Keratinocyte (primary cell): ENCODE measurements around the gene ADGRA1. TPM values are rescaled to one million over a fixed set of nuclear protein-coding genes. Genes with fewer than 3 reads are reported as not detected.

ENCODE experiments used
- DNase-seq: peaks from one replicate; pipeline ENCODE4 v3.0.0-alpha.2; 2011; ENCODE audit warnings: low read depth, missing footprints, low spot score
- FAIRE-seq: peaks from 2 replicates; lab custom pipeline; 2011; peaks lifted over from hg19 to GRCh38; lab: Jason Lieb, UNC
- H2AFZ ChIP-seq: 2 replicates; pipeline ENCODE4 v1.6.0; 2012; ENCODE audit warnings: low read length, control low read depth, inconsistent platforms; ENCODE audit not compliant: control insufficient read depth
- H3K27ac ChIP-seq: 2 replicates; pipeline ENCODE4 v1.5.1; 2011; ENCODE audit warnings: low read length; ENCODE audit not compliant: control insufficient read depth, insufficient read depth
- H3K27me3 ChIP-seq: 3 replicates; pipeline ENCODE4 v1.6.0; 2011; ENCODE audit warnings: low read length; ENCODE audit not compliant: control insufficient read depth, insufficient read depth; ENCODE audit errors: extremely low read depth
- H3K36me3 ChIP-seq, 2 experiments: 2 replicates in 1 of 2; 3 replicates in 1 of 2; pipeline ENCODE4 v1.5.1; 2011; ENCODE audit warnings: low read length in 2 of 2, mild to moderate bottlenecking in 1 of 2; ENCODE audit not compliant: control insufficient read depth in 2 of 2, insufficient read depth in 2 of 2; ENCODE audit errors: extremely low read depth in 1 of 2
- H3K4me1 ChIP-seq: 3 replicates; pipeline ENCODE4 v1.5.1; 2011; ENCODE audit warnings: low read length; ENCODE audit not compliant: control insufficient read depth, insufficient read depth; ENCODE audit errors: extremely low read depth
- H3K4me2 ChIP-seq: 3 replicates; pipeline ENCODE4 v1.6.0; 2011; ENCODE audit warnings: low read depth, low read length; ENCODE audit not compliant: control insufficient read depth, insufficient read depth; ENCODE audit errors: extremely low read depth
- H3K4me3 ChIP-seq, 3 experiments: fragments of 200-600 bp in 1 of 3; sonication (generic) in 1 of 3; 2 replicates in 2 of 3; 3 replicates in 1 of 3; pipeline ENCODE4 v1.5.1; 2011 to 2016; ENCODE audit warnings: low read length in 3 of 3, mild to moderate bottlenecking in 3 of 3, control low read depth in 2 of 3, inconsistent platforms in 1 of 3, low read depth in 1 of 3, mixed read lengths in 1 of 3, mixed run types in 1 of 3, moderate library complexity in 1 of 3; ENCODE audit not compliant: control insufficient read depth in 2 of 3, insufficient read depth in 2 of 3; ENCODE audit errors: extremely low read depth in 1 of 3
- H3K79me2 ChIP-seq: 2 replicates; pipeline ENCODE4 v1.6.0; 2012; ENCODE audit warnings: low read length; ENCODE audit not compliant: control insufficient read depth, insufficient read depth
- H3K9ac ChIP-seq: 3 replicates; pipeline ENCODE4 v1.6.0; 2011; ENCODE audit warnings: low read length; ENCODE audit not compliant: control insufficient read depth, insufficient read depth; ENCODE audit errors: extremely low read depth
- H3K9me1 ChIP-seq: 3 replicates; pipeline ENCODE4 v1.6.0; 2011; ENCODE audit warnings: low read length; ENCODE audit not compliant: control insufficient read depth, insufficient read depth; ENCODE audit errors: extremely low read depth
- H3K9me3 ChIP-seq: 2 replicates; pipeline ENCODE4 v1.5.1; 2012; ENCODE audit warnings: low read depth, low read length; ENCODE audit not compliant: control insufficient read depth
- H4K20me1 ChIP-seq: 3 replicates; pipeline ENCODE4 v1.6.0; 2011; ENCODE audit warnings: low read length; ENCODE audit not compliant: control insufficient read depth, insufficient read depth; ENCODE audit errors: extremely low read depth
- EZH2 ChIP-seq: IDR thresholded peaks from one replicate; pipeline ENCODE4 v1.6.1; 2012; ENCODE audit warnings: inconsistent platforms, mild to moderate bottlenecking, low read length, moderate library complexity
- dilution Hi-C: fragments of 300-500 bp; cut with MboI; formaldehyde crosslinking; loops from one replicate; pipeline ENCODE4 v1.7.0; 2020; ENCODE audit warnings: low sequenced_read_pairs; ENCODE audit not compliant: extremely low pct_ligation_motif_present
- polyA plus RNA-seq, 5 experiments: library from polyadenylated mRNA; depleted of rRNA in 3 of 5; stranded (reverse) in 3 of 5; stranded (forward) in 1 of 5; unstranded in 1 of 5; fragments of >200 nt; gene quantifications; 1 replicate in 1 of 5; 2 replicates in 3 of 5; 3 replicates in 1 of 5; pipeline versions ENCODE4 v1.2.1 to v1.2.3, GENCODE V29; 2011 to 2012; ENCODE audit warnings: missing spikeins in 2 of 5, low read depth in 1 of 5, low replicate concordance in 1 of 5
- TF ChIP-seq, protein P1 (sequence below), 3 experiments: IDR thresholded peaks in 1 of 3; conservative IDR thresholded peaks in 1 of 3; optimal IDR thresholded peaks in 1 of 3; 2 replicates in 2 of 3; 3 replicates in 1 of 3; pipeline versions ENCODE3 to v1.5.1; 2011; ENCODE audit warnings: low read length in 3 of 3, mild to moderate bottlenecking in 3 of 3, moderate library complexity in 2 of 3, control low read depth in 1 of 3, inconsistent platforms in 1 of 3; ENCODE audit not compliant: insufficient read depth in 2 of 3; ENCODE audit errors: extremely low read depth in 1 of 3

ADGRA1 gene
- polyA plus RNA-seq, 1 donor (not counting 4 experiments of a cell fraction or from before 2014, with no cell fraction given), result not detected

DNA sequence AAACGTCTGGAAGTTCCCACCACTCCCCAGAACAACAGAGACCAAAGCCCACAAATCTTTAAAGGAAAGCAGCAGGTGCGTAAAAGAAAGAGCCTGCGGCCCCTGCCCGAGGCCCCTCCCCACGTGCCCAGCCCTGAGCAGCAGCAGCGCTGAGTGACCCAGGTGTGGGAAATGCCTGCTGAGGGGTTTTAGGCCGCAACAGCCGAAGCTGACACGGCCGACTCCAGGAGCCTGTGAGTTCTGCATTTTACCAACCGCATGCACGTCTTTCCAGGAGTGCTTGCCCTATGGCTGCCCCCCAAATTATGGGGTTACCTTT, 70.7 kb downstream of the ADGRA1 start:
- DNase-seq (no peak), FAIRE-seq (no peak)
- dilution Hi-C loops, result no loop called here
- no peaks in the 10 kb centered on the region for H4K20me1 ChIP-seq
- H2AFZ ChIP-seq, result no peak overlapping the region
- no peaks in the 10 kb centered on the region for H3K4me1 ChIP-seq
- no peaks in the 10 kb centered on the region for H3K36me3 ChIP-seq
- no peak overlapping the region for H3K4me2 ChIP-seq
- H3K27me3 ChIP-seq, result peaks cover 40% of the 10 kb centered on the region
- TF ChIP-seq EZH2, result no peak
- TF ChIP-seq, protein P1, sequence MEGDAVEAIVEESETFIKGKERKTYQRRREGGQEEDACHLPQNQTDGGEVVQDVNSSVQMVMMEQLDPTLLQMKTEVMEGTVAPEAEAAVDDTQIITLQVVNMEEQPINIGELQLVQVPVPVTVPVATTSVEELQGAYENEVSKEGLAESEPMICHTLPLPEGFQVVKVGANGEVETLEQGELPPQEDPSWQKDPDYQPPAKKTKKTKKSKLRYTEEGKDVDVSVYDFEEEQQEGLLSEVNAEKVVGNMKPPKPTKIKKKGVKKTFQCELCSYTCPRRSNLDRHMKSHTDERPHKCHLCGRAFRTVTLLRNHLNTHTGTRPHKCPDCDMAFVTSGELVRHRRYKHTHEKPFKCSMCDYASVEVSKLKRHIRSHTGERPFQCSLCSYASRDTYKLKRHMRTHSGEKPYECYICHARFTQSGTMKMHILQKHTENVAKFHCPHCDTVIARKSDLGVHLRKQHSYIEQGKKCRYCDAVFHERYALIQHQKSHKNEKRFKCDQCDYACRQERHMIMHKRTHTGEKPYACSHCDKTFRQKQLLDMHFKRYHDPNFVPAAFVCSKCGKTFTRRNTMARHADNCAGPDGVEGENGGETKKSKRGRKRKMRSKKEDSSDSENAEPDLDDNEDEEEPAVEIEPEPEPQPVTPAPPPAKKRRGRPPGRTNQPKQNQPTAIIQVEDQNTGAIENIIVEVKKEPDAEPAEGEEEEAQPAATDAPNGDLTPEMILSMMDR (optimal IDR thresholded peaks at IDR 0.05 in 1 of 3, IDR thresholded peaks at IDR 0.05 in 1 of 3, conservative IDR thresholded peaks at IDR 0.05 in 1 of 3; ENCODE audit: extremely low read depth in 1 of 3, insufficient read depth in 2 of 3, low read length in 3 of 3), result no peak
- H3K9me1 ChIP-seq, result no peaks in the 10 kb centered on the region
- no peak overlapping the region for H3K27ac ChIP-seq
- H3K9ac ChIP-seq, result no peak overlapping the region
- no peaks in the 10 kb centered on the region for H3K9me3 ChIP-seq
- H3K79me2 ChIP-seq, result no peaks in the 10 kb centered on the region
- no peak overlapping the region for H3K4me3 ChIP-seq

DNA sequence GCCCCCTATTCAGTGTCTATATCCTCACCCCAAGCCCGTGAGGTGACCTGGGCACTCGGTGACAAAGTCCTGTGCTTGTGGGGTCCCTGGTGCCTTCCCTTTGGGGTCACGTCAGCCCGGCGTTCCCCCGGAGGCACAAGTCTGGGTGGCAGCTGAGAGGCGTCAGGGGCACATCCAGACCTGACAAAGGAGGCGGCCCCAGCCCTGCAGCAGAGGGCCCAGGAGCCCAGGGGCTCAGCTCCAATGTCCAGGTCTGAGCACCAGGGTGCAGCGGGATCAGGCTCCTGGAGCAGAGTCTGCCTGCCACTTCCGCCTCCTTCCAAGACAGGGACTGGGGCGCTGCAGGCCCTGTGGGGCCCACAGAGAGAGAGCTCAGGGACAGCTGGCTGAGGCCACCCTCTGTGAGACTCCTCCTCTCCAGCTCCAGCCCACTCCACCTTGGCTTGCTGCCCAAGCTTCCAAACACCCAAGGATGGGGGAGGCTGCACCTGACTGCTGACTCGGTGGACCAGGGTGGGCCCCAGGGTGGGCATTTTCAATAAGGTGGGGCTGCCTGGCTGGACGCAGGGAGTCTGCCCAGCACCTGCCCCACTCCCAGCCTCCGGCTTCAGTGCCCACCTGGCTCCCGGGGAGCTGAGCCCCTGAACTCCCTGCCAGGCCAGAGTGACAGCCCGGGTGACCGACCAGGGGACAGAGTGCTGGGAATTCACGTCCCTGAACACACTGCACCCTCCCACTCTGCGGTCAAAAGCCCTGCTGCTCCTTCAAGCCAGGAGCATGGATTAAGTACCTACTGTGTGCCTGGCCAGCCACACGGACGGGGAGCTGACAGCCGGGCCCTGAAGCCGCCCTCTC, 71.3 kb downstream of the ADGRA1 start:
- FAIRE-seq, result no peak

More for the DNA sequence above, 71.3 kb downstream of the ADGRA1 start:
- dilution Hi-C loops, result no loop called here
- no peaks in the 10 kb centered on the region for H3K9me3 ChIP-seq
- no peak overlapping the region for H3K4me2 ChIP-seq
- H3K36me3 ChIP-seq, result no peaks in the 10 kb centered on the region
- DNase-seq, result no peak
- H3K9me1 ChIP-seq, result no peaks in the 10 kb centered on the region
- no peaks in the 10 kb centered on the region for H3K79me2 ChIP-seq
- H3K27me3 ChIP-seq, result peaks cover 40% of the 10 kb centered on the region
- no peak overlapping the region for H2AFZ ChIP-seq
- H4K20me1 ChIP-seq, result no peaks in the 10 kb centered on the region
- no peak overlapping the region for H3K27ac ChIP-seq
- no peak overlapping the region for H3K4me3 ChIP-seq
- H3K4me1 ChIP-seq, result no peaks in the 10 kb centered on the region
- H3K9ac ChIP-seq, result no peak overlapping the region
- TF ChIP-seq EZH2, result no peak
- TF ChIP-seq, protein P1 (optimal IDR thresholded peaks at IDR 0.05 in 1 of 3, IDR thresholded peaks at IDR 0.05 in 1 of 3, conservative IDR thresholded peaks at IDR 0.05 in 1 of 3; ENCODE audit: extremely low read depth in 1 of 3, insufficient read depth in 2 of 3, low read length in 3 of 3), result no peak
